HepG2 (cell line): ENCODE results near the gene ZNF30. TPM values are rescaled to one million over a fixed set of nuclear protein-coding genes. Genes with fewer than 3 reads are reported as not detected.

ENCODE experiments used
- FOXK2 ChIP-seq: fragments of 450-650 bp; IDR thresholded peaks from 2 replicates; pipeline ENCODE4 v1.6.1; 2016
- HMGA1 ChIP-seq: sonication (generic); formaldehyde crosslinking; conservative IDR thresholded peaks from 2 replicates; pipeline ENCODE4 v1.4.0; 2020; ENCODE audit warnings: missing genetic modification reagents
- KLF9 ChIP-seq: IDR thresholded peaks from 2 replicates; pipeline ENCODE4 v1.6.1; 2016; ENCODE audit warnings: low read depth
- MED13 ChIP-seq: sonication (generic); formaldehyde crosslinking; IDR thresholded peaks from 2 replicates; pipeline ENCODE4 v1.5.0; 2020; ENCODE audit warnings: missing genetic modification reagents
- MIXL1 ChIP-seq: IDR thresholded peaks from 2 replicates; pipeline ENCODE4 v1.6.1; 2016
- MYC ChIP-seq: sonication (generic); formaldehyde crosslinking; IDR thresholded peaks from 2 replicates; pipeline ENCODE4 v1.9.0; 2021; ENCODE audit warnings: missing genetic modification reagents, borderline replicate concordance
- NCOA1 ChIP-seq: sonication (generic); formaldehyde crosslinking; IDR thresholded peaks from 2 replicates; pipeline ENCODE4 v1.9.0; 2021; ENCODE audit warnings: missing genetic modification reagents
- RBAK ChIP-seq: sonication (generic); formaldehyde crosslinking; IDR thresholded peaks from 2 replicates; pipeline ENCODE4 v1.5.1; 2020; ENCODE audit warnings: mild to moderate bottlenecking, missing genetic modification reagents
- RELA ChIP-seq: sonication (generic); formaldehyde crosslinking; IDR thresholded peaks from 2 replicates; pipeline ENCODE4 v1.4.0; 2020; ENCODE audit warnings: missing genetic modification reagents
- SIX4 ChIP-seq: sonication (generic); formaldehyde crosslinking; IDR thresholded peaks from 2 replicates; pipeline ENCODE4 v1.4.0; 2020; ENCODE audit warnings: missing genetic modification reagents
- TSC22D2 ChIP-seq: sonication (generic); formaldehyde crosslinking; IDR thresholded peaks from 2 replicates; pipeline ENCODE4 v1.5.1; 2020; ENCODE audit warnings: missing genetic modification reagents, mild to moderate bottlenecking, borderline replicate concordance
- ZNF10 ChIP-seq: sonication (generic); formaldehyde crosslinking; IDR thresholded peaks from 2 replicates; pipeline ENCODE4 v1.4.0; 2020; ENCODE audit warnings: mild to moderate bottlenecking, low read depth, missing genetic modification reagents, borderline replicate concordance
- ZNF33A ChIP-seq: sonication (generic); formaldehyde crosslinking; IDR thresholded peaks from 2 replicates; pipeline ENCODE4 v1.5.1; 2020; ENCODE audit warnings: missing genetic modification reagents, mild to moderate bottlenecking, moderate library complexity, borderline replicate concordance
- ZNF629 ChIP-seq: sonication (generic); formaldehyde crosslinking; conservative IDR thresholded peaks from 2 replicates; pipeline ENCODE4 v1.5.0; 2020; ENCODE audit warnings: missing genetic modification reagents
- ZZZ3 ChIP-seq: sonication (generic); formaldehyde crosslinking; IDR thresholded peaks from 2 replicates; pipeline ENCODE4 v1.4.0; 2020; ENCODE audit warnings: missing genetic modification reagents, mild to moderate bottlenecking, borderline replicate concordance
- polyA plus RNA-seq, 8 experiments: library from polyadenylated mRNA; depleted of rRNA in 3 of 8; stranded (reverse) in 7 of 8; unstranded in 1 of 8; fragments of >200 nt; fragmentation: Illumina TruSeq in 4 of 8; extraction: Trizol in 4 of 8; gene quantifications; 2 replicates each; pipeline versions ENCODE4 v1.2.1 to v1.2.3, GENCODE V29; 2011 to 2016; ENCODE audit warnings: low read depth in 4 of 8, missing spikeins in 1 of 8, mixed read lengths in 1 of 8; ENCODE audit not compliant: insufficient read depth in 1 of 8
- total RNA-seq, 5 experiments: library from RNA; depleted of rRNA; stranded (reverse); fragments of >200 nt; fragmentation: Illumina TruSeq; extraction: Trizol; gene quantifications; 2 replicates each; pipeline ENCODE4 v1.2.3, GENCODE V29; 2016; ENCODE audit warnings: low read depth in 1 of 5
- TF ChIP-seq, protein P1 (sequence below): IDR thresholded peaks from 2 replicates; pipeline ENCODE4 v1.6.1; 2016; ENCODE audit warnings: low read depth
- TF ChIP-seq, protein P2 (sequence below): sonication (generic); formaldehyde crosslinking; IDR thresholded peaks from 2 replicates; pipeline ENCODE4 v1.5.0; 2020; ENCODE audit warnings: mild to moderate bottlenecking, missing genetic modification reagents
- TF ChIP-seq, protein P3 (sequence below): sonication (generic); formaldehyde crosslinking; IDR thresholded peaks from 2 replicates; pipeline ENCODE4 v1.8.1; 2023; ENCODE audit warnings: missing genetic modification reagents, inconsistent platforms, borderline replicate concordance
- TF ChIP-seq, protein P4 (sequence below), 2 experiments: sonication (generic) in 1 of 2; formaldehyde crosslinking in 1 of 2; IDR thresholded peaks; 2 replicates each; pipeline versions ENCODE4 v1.6.1 to v1.9.0; 2014 to 2022; ENCODE audit warnings: antibody characterized with exemption in 1 of 2, borderline replicate concordance in 1 of 2, inconsistent platforms in 1 of 2, low read depth in 1 of 2, missing genetic modification reagents in 1 of 2

Gene ZNF30
- total and polyA plus RNA-seq, 2 of the 13 experiments (the other 11 are each of a cell fraction or from before 2014, with no cell fraction given): 2.3 to 4.4 TPM

DNA sequence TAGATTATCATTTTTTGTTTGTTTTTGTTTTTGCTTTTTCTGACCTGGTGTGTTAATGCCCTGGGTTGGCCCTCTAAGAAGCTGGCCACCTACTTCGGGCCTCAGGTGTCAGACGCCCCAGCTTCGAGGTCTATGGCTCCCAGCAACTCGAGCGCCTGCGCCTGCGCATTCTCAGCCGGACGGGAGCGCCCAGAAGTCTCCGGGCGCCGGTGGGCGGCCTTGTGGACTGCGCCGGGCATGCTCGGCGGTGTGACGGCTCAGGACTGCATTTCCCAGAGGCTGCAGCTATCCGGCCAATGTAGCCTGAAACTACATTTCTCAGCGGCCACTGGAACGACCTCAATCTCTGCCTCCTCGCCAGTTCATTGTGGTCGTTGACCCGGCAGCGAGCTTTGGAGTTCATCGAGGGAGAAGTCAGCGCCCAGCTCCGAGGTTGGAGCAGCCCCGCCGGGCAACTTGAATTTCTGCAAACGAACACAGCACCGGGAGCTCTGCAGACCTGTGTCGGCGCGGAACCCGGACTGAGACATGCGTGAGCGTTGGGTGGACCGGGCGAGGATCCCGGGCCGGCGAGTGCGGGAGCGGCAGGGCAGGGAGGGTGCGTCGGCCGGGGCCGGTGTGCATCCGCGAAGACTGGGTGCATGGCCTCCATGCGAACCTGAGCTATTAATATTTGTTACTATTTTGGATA is at the start of gene ZNF30 (continued):
- TF ChIP-seq ZNF629: no peak
- peak; percentile 75; the same call in 1 of the 2 replicates for TF ChIP-seq ZNF33A (CRISPR knock-in tag)
- no peak for TF ChIP-seq RELA (CRISPR knock-in tag)
- no peak for TF ChIP-seq ZNF10 (CRISPR knock-in tag)
- TF ChIP-seq, protein P1, sequence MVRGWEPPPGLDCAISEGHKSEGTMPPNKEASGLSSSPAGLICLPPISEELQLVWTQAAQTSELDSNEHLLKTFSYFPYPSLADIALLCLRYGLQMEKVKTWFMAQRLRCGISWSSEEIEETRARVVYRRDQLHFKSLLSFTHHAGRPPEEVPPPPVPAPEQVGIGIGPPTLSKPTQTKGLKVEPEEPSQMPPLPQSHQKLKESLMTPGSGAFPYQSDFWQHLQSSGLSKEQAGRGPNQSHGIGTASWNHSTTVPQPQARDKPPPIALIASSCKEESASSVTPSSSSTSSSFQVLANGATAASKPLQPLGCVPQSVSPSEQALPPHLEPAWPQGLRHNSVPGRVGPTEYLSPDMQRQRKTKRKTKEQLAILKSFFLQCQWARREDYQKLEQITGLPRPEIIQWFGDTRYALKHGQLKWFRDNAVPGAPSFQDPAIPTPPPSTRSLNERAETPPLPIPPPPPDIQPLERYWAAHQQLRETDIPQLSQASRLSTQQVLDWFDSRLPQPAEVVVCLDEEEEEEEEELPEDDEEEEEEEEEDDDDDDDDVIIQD (CRISPR knock-in tag): peak; percentile 43; the same call in 1 of the 2 replicates
- TF ChIP-seq RBAK (CRISPR knock-in tag): no peak
- TF ChIP-seq FOXK2: no peak
- TF ChIP-seq, protein P2, sequence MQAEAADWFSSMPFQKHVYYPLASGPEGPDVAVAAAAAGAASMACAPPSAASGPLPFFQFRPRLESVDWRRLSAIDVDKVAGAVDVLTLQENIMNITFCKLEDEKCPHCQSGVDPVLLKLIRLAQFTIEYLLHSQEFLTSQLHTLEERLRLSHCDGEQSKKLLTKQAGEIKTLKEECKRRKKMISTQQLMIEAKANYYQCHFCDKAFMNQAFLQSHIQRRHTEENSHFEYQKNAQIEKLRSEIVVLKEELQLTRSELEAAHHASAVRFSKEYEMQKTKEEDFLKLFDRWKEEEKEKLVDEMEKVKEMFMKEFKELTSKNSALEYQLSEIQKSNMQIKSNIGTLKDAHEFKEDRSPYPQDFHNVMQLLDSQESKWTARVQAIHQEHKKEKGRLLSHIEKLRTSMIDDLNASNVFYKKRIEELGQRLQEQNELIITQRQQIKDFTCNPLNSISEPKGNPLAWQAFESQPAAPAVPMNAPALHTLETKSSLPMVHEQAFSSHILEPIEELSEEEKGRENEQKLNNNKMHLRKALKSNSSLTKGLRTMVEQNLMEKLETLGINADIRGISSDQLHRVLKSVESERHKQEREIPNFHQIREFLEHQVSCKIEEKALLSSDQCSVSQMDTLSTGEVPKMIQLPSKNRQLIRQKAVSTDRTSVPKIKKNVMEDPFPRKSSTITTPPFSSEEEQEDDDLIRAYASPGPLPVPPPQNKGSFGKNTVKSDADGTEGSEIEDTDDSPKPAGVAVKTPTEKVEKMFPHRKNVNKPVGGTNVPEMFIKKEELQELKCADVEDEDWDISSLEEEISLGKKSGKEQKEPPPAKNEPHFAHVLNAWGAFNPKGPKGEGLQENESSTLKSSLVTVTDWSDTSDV (CRISPR knock-in tag): 0 out of 2 replicates have a peak, but pooled peaks have one; percentile 66
- peak; percentile 82; the same call in 1 of the 2 replicates for TF ChIP-seq MYC
- TF ChIP-seq, protein P3, sequence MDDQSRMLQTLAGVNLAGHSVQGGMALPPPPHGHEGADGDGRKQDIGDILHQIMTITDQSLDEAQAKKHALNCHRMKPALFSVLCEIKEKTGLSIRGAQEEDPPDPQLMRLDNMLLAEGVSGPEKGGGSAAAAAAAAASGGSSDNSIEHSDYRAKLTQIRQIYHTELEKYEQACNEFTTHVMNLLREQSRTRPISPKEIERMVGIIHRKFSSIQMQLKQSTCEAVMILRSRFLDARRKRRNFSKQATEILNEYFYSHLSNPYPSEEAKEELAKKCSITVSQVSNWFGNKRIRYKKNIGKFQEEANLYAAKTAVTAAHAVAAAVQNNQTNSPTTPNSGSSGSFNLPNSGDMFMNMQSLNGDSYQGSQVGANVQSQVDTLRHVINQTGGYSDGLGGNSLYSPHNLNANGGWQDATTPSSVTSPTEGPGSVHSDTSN: no peak
- TF ChIP-seq SIX4 (CRISPR knock-in tag): no peak
- no peak for TF ChIP-seq TSC22D2 (CRISPR knock-in tag)
- no peak for TF ChIP-seq MIXL1 (CRISPR knock-in tag)
- no peak for TF ChIP-seq KLF9 (CRISPR knock-in tag)
- no peak for TF ChIP-seq MED13 (CRISPR knock-in tag)
- no peak; the same call in 1 of the 2 replicates for TF ChIP-seq ZZZ3 (CRISPR knock-in tag)
- TF ChIP-seq, protein P4, sequence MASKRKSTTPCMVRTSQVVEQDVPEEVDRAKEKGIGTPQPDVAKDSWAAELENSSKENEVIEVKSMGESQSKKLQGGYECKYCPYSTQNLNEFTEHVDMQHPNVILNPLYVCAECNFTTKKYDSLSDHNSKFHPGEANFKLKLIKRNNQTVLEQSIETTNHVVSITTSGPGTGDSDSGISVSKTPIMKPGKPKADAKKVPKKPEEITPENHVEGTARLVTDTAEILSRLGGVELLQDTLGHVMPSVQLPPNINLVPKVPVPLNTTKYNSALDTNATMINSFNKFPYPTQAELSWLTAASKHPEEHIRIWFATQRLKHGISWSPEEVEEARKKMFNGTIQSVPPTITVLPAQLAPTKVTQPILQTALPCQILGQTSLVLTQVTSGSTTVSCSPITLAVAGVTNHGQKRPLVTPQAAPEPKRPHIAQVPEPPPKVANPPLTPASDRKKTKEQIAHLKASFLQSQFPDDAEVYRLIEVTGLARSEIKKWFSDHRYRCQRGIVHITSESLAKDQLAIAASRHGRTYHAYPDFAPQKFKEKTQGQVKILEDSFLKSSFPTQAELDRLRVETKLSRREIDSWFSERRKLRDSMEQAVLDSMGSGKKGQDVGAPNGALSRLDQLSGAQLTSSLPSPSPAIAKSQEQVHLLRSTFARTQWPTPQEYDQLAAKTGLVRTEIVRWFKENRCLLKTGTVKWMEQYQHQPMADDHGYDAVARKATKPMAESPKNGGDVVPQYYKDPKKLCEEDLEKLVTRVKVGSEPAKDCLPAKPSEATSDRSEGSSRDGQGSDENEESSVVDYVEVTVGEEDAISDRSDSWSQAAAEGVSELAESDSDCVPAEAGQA (IDR thresholded peaks at IDR 0.05; ENCODE audit: low read depth): no peak
- TF ChIP-seq, protein P4 (CRISPR knock-in tag; IDR thresholded peaks at IDR 0.05; ENCODE audit: borderline replicate concordance): peak; percentile 61; the same call in 1 of the 2 replicates
- no peak for TF ChIP-seq HMGA1 (CRISPR knock-in tag)
- peak; percentile 89 for TF ChIP-seq NCOA1 (CRISPR knock-in tag)
